Mammary epithelial cell (primary cell): ENCODE results near the gene EEF1AKMT3.

Experiments
- CTCF ChIP-seq, 2 donors: IDR thresholded peaks in 1 of 2; conservative IDR thresholded peaks in 1 of 2; 2 replicates each; pipeline ENCODE4 v1.5.1; 2011 to 2012; ENCODE audit warnings: inconsistent platforms in 2 of 2, low read length in 2 of 2, mild to moderate bottlenecking in 2 of 2, control low read depth in 1 of 2, low read depth in 1 of 2; ENCODE audit not compliant: insufficient read depth in 1 of 2; ENCODE audit errors: extremely low read depth in 1 of 2
- EZH2 ChIP-seq: IDR thresholded peaks from 2 replicates; pipeline ENCODE4 v1.6.1; 2012; ENCODE audit warnings: low read length, inconsistent platforms, borderline replicate concordance

- TF ChIP-seq CTCF (conservative IDR thresholded peaks at IDR 0.05 in 1 of 2, IDR thresholded peaks at IDR 0.05 in 1 of 2; ENCODE audit: extremely low read depth in 1 of 2, insufficient read depth in 1 of 2, low read depth in 1 of 2, low read length in 2 of 2) = no peak
- no peak for TF ChIP-seq EZH2
Observed at GRCh38 chr12:57722716-57723629, 49.4 kb upstream of the EEF1AKMT3 start.
